Neural crest cell (in vitro differentiated cells): Measurements from ENCODE around the gene TSPEAR. TPM values are rescaled to one million over a fixed set of nuclear protein-coding genes. Genes with fewer than 3 reads are reported as not detected.

Experiments used
- DNase-seq: peaks from one replicate; pipeline ENCODE4 v3.0.0; 2021; ENCODE audit warnings: low read depth, mixed read lengths, low spot score
- H3K27ac Mint-ChIP-seq: one replicate; pipeline ENCODE4 v1.8.0; 2021; ENCODE audit warnings: mild to moderate bottlenecking, mixed read lengths; ENCODE audit not compliant: unreplicated experiment
- H3K27me3 Mint-ChIP-seq: 2 replicates; pipeline ENCODE4 v1.8.0; 2021; ENCODE audit warnings: low read depth, mild to moderate bottlenecking, mixed read lengths
- H3K36me3 Mint-ChIP-seq: 2 replicates; pipeline ENCODE4 v1.8.0; 2021; ENCODE audit warnings: low read depth, mild to moderate bottlenecking, mixed read lengths
- H3K4me1 Mint-ChIP-seq: 2 replicates; pipeline ENCODE4 v1.8.0; 2021; ENCODE audit warnings: mixed read lengths
- H3K4me3 Mint-ChIP-seq: one replicate; pipeline ENCODE4 v1.8.0; 2021; ENCODE audit warnings: mild to moderate bottlenecking, mixed read lengths
- H3K9me3 Mint-ChIP-seq: 2 replicates; pipeline ENCODE4 v1.8.0; 2021; ENCODE audit warnings: mixed read lengths
- total RNA-seq: library from RNA; stranded (reverse); gene quantifications from 2 replicates; pipeline ENCODE4 v1.2.1, GENCODE V29; 2021
- TF ChIP-seq, protein P1 (sequence below): fragments of 200-600 bp; sonication (generic); conservative IDR thresholded peaks from 2 replicates; pipeline ENCODE4 v1.5.0; 2021; ENCODE audit warnings: antibody characterized with exemption, mild to moderate bottlenecking

The TSPEAR gene
- total RNA-seq, 1 donor from 2014 or later = not detected

DNA sequence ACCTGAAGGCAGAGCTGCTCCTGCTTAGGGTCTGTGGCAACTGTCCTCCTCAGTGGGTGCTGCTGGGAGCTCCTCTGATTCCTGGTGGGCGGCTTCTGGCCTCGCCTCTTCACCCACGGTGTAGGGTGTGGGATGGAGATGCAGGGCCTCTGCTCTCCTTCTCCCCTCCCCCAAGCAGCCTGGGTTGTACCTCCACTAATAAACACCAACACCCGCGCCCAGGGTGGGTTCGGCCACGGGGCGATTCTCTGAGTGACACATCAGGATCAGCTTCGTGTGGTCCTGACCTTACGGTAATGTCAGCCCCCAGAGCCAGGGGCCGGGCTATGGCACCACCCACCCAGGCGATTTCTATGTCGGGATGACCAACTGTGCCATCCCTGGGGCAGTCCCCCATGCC is 195.0 kb downstream of the TSPEAR start:
- Mint-ChIP-seq H3K4me3 (no peak overlapping the region), H3K27me3 (no peaks in the 10 kb centered on the region), H3K4me1 (no peaks in the 10 kb centered on the region), H3K27ac (peak overlapping the region; percentile 12), H3K9me3 (no peaks in the 10 kb centered on the region), H3K36me3 (no peaks in the 10 kb centered on the region)
- no peak for DNase-seq
- TF ChIP-seq, protein P1, sequence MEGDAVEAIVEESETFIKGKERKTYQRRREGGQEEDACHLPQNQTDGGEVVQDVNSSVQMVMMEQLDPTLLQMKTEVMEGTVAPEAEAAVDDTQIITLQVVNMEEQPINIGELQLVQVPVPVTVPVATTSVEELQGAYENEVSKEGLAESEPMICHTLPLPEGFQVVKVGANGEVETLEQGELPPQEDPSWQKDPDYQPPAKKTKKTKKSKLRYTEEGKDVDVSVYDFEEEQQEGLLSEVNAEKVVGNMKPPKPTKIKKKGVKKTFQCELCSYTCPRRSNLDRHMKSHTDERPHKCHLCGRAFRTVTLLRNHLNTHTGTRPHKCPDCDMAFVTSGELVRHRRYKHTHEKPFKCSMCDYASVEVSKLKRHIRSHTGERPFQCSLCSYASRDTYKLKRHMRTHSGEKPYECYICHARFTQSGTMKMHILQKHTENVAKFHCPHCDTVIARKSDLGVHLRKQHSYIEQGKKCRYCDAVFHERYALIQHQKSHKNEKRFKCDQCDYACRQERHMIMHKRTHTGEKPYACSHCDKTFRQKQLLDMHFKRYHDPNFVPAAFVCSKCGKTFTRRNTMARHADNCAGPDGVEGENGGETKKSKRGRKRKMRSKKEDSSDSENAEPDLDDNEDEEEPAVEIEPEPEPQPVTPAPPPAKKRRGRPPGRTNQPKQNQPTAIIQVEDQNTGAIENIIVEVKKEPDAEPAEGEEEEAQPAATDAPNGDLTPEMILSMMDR = no peak

DNA sequence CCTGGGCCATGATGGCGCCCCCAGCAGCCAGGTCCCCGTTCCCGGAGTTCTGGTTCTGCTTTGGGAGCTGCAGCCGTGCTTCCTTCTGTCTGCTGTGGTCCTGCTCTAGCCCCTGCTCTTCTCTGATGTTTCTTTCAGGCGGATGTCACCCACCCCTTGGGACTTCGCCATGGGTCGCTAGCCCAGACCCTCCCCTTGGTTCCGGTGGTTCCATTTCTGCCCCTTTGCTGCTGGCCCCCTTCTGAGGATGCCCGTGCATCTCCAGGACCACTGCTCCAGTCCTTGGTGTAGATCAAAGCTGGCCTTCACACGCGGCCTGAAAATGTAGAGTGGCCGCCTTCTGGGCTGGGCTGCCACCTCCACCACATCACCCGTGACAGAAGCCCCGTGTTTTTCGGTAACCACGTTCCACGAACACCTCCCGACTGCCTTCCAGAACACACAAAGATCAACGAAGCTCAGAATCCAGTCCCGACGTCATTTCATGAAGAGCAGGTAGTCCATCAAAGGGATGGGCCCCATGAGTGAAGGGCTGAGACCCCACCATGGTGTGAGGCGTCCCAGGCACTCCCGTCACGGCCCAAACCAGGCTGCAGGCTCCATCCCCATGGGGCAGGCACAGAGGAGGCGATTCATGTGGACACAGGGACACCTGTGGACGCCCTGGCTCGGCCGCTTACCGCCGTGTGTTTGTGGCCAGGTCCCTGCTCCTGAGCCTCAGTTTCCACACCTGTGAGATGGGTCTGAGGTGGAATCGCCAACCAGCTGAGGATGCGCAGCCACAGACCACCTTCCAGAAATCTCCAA is 195.8 kb downstream of the TSPEAR start:
- Mint-ChIP-seq H3K4me1 (no peaks in the 10 kb centered on the region), H3K36me3 (no peaks in the 10 kb centered on the region), H3K4me3 (no peak overlapping the region), H3K27me3 (no peaks in the 10 kb centered on the region), H3K27ac (no peak overlapping the region), H3K9me3 (no peaks in the 10 kb centered on the region)
- TF ChIP-seq, protein P1 = no peak
- no peak for DNase-seq

DNA sequence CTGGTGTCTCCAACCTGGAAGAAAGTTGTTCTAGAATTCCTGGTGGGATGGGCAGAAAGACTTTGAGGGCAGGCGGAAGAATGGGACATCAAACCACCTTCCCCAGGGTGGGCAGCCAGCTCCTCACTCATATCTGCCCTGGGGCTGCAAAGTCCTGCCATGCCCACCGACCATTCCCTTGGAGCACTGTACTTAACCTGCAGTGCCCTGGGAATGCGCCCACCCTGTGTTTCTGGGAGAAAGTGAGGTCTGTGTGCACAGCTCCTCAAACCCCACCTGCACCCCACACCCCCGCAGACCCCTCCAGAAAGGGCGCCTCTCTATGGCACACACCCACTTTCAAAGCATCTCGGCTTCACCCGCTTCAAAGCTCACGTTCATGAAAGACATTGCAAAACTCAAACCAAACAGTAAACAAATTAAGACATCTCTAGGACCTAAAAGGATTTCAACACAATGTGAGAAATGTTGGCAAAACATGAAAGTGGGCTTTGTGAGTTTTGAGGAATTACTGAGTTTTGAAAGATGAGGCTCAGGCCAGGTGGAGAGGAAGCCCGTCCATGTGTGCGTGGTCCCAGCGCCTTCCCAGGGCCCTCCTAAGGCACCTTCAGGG is 196.5 kb downstream of the TSPEAR start:
- no peak overlapping the region for H3K27ac Mint-ChIP-seq
- H3K4me1 Mint-ChIP-seq = no peaks in the 10 kb centered on the region
- no peaks in the 10 kb centered on the region for H3K9me3 Mint-ChIP-seq
- H3K4me3 Mint-ChIP-seq = no peak overlapping the region
- TF ChIP-seq, protein P1 = no peak
- H3K36me3 Mint-ChIP-seq = no peaks in the 10 kb centered on the region
- DNase-seq = no peak
- no peaks in the 10 kb centered on the region for H3K27me3 Mint-ChIP-seq

DNA sequence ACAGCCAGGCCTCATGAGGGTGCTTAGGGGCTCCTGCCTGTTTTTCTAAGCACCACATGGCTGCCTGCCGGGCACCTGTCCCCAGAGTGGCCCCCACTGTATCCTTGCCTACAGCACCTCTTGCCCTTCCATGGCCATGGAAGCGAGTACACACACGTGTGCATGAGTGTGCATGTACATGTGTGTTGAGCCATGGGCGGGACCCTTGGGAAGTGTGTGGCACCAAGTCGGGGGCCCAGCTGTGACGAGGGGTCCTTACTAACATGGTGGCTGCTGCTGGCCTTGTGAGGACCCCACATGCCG is 197.2 kb downstream of the TSPEAR start:
- no peak for DNase-seq
- H3K27ac Mint-ChIP-seq = no peak overlapping the region
- no peaks in the 10 kb centered on the region for H3K9me3 Mint-ChIP-seq
- H3K4me3 Mint-ChIP-seq = no peak overlapping the region
- H3K4me1 Mint-ChIP-seq = no peaks in the 10 kb centered on the region
- no peaks in the 10 kb centered on the region for H3K36me3 Mint-ChIP-seq
- H3K27me3 Mint-ChIP-seq = no peaks in the 10 kb centered on the region
- TF ChIP-seq, protein P1 = no peak

DNA sequence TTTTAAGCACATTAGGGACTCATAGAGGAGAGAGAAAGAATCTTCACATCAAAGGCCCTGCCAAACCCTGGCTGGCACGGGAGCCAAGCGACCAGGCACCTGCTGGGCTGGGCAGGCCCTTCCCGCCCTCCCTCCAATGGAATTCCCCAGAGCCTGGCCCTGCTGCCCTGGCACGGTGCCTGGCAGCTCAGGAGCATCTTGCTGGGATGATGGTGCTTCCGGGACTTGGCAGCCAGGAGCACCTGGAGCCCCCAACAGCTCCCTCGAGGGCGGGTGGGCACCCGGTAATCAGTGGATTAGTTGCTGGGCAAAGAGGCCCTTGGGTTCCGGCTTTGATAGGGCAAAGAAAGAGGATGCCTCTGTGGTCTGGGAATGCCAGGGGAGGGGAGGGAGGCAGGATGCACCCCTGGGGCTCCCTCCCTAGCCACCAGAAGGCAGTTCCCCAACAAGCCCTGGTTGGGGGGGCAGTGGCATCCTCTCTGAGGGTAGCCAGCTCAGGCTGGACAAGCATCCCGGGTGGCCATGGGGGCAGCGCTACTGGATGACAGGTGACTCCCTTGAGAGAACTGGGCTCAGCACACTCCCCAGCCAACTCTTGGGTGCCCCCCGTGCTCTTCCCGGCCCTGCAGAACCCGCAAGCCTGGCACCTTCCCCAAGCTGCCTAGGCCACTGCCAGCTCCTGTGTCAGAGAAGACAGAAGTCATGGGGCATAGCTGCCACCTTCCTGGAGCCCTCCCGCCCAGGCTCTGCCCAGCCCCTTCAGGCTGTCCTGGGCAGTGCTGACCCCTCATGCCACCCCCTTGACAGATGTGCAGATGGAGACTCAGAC is 197.8 kb downstream of the TSPEAR start:
- Mint-ChIP-seq H3K36me3 (no peaks in the 10 kb centered on the region), H3K27me3 (no peaks in the 10 kb centered on the region), H3K4me3 (no peak overlapping the region), H3K27ac (no peak overlapping the region), H3K9me3 (no peaks in the 10 kb centered on the region), H3K4me1 (no peaks in the 10 kb centered on the region)
- no peak for DNase-seq
- TF ChIP-seq, protein P1 = no peak
